ENCODE results near the gene YTHDC2.

The YTHDC2 gene

DNA sequence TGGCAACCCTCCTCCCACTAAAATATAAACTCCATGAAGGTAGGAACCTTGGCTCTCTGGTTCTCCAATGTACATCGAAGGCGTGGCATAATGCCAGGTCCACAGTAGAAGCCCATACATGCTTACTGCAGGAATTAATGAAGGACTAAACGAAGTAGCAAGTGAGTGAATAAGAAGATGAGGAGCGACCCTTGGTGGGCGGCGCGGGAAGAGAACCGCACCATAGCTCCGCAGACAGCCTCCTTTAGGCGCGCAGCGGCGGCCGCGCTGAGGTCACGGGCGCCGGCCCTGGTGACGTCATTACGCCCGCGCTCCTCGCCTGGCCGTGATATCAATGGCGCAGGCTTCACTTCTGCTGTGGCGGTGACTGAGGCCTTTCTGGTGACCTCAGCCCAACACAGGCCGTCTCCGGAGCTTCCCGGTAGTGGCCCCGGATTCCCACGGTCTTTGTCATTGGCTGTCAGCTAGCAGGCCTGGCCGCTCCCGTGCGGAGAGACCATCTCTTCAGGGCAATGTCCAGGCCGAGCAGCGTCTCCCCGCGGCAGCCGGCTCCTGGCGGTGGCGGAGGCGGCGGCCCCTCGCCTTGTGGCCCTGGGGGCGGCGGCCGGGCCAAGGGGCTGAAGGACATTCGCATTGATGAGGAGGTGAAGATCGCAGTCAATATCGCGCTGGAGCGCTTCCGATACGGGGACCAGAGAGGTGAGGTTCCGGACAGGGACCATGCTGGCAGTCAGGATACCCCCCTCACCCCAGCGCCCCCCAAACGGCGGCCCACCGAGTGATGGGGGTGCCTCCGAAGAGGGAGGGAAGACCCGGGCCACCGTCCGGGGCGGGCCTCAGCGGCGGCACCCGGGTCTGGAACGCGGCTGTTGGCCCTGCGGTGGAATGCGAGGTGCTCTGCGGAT is at the start of gene YTHDC2:
Gene YTHDC2 (plus strand): TSS at position 311 of the 905 bp plus-strand sequence. CDS start 202 bp downstream, at position 513.
- peak; percentile 76 to 87 (median 81) for DNase-seq

DNA sequence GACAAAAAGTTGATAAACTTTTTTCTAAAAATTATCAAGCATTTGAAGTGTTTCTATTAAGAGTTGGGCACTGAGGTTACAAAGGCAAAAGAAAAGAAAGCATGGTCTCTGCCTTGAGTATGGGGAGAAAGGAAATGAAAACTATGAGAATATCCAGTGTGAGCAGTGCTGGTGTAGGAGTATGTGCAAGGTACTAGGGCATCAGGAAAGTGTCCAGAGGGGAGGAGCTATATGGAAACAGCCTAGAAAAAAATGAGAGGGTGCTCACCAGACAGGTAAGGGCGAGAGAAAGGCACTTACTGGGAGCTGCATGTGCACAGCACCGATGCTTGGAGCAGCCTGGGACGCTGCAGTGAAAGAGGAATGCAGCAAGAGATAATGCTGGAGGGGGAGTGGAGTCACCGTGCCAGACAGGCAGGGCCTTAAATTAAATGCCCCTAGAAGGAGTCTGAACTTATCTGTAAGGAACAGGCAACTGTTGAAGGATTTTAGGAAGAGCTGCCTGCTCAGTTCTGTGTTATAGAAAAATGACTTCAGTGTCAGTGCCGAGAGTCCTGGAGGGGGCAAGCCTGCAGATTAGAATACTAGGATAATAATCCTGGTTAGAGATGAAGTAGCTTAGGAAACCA is 39.3 kb upstream of the YTHDC2 start:
- DNase-seq = no peak

DNA sequence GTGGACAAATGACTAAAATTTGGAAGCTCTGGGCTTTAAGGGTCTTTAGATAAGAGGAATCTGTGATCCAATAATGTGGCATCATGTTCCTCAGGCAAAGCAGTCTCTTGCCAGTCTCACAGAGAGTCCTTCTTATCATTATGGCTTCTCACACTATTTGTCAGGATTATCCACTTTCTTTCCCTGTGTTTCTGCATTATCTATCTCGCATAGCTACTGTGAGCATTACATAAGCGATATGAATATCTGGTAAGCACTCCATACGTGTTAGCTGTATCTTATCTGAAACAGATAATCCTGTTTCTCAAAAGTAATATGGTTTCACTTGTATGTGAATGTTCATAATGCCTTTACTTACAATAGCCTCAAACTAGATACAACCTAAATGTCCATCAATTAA is 34.8 kb upstream of the YTHDC2 start:
- no peak for DNase-seq

DNA sequence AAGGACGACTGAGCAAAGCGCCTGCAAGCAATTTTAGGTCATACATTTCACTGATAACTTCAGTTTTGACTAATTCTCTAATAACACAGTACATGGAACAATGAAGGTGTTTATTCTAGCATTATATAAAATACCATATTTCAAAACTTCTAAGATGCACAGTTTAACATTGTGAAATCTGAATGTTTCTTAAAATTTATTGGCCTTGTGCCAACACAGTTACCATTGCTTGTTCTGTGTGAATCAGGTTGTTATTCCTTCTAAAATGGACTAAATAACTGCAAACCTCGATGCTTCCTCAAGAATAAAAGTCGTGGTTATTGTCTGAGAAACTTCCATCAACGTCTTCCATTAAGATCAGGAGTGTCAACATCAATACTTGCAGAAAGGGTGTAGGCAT is 33.3 kb upstream of the YTHDC2 start:
- DNase-seq = no peak

DNA sequence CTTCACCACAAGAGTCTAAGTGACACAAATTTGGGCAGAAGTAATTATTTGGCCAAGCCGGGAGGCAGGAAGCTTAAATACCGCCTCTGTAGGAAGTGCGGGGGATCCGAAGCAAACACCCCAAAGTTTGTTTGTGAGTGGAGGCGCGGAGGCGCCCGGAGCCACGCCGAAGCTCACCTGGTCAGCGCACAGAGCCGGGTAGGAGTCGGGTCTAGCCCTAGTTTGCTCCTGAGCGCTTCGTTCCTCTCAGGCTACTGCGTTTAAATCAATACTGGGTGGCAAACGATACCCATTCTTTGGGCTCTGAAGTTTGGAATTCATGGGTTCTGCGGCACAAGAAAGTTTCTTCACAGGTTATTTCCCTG is 26.1 kb upstream of the YTHDC2 start:
- peak in 1 of 3 experiments; percentile 38 for DNase-seq

DNA sequence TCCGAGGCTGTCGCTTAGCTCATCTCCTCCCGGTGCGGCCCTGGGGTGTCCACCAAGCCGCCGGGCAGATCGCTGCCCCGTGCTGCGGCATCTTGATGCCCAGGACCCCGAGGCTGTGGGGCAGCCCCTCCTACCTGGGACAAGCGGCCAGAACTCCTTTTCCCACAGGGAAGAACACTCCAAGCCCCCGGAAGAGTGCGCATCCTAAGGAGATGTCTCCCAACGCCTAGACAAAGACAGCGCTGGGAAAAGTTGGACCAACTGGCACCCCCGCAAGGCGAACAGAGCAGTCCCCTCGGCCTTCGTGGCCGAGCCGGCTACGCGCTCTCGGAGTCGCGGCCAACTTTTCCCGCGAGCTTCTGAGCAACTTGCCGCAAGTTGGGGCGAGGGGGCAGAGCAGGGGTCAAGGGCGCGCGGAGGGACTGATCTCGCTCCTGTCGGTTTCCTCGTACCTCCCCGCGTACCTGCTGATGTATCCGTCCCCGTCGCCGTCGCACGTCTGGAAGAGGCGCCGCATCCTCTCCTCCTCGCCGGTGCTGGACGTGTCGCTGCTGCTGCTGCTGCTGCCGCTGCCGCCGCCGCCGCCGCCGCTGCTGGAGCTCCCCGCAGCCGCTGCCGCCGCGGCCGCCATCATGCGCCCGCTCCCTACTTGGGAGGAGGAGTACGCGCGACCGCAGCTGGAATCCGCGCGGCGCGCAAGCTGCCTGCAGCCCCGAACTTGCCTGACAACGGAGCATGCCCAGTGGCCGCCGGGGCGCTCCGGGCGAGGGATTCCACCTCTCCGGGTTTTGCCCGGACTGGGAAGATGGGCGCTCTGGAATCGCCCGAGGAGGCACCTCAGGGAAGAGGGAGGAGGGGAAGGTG is 25.5 kb upstream of the YTHDC2 start, which contains the start of gene MCC:
Gene MCC (minus strand): TSS at position 673 of the 864 bp plus-strand sequence.
- DNase-seq = peak; percentile 37 to 86 (median 82)

DNA sequence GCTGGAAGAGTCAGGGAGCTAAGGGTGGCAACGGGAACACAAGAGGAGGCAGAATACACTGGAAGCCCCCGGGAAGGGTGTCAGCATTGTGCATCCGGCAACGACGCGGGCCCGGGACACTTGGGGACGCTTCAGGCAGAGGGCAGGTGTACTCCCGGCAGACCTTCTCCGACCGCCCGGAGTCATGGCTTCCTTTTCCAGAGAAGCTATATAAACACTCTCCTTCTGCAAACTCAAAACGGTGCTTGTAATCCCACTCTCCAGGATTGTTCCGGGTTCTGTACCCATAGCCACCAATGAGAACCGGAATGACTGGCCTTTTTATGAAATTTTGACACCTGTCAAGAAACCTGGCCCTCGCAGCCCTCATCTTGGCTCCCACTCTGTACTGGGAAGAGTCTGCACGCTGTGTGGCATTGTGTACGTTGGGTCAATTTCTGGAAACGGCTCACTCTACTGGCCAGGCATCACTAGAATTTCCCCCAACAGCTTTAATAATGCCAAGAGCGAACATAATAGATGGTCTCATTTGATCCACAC is 24.8 kb upstream of the YTHDC2 start:
- DNase-seq = peak in 1 of 3 experiments; percentile 64

DNA sequence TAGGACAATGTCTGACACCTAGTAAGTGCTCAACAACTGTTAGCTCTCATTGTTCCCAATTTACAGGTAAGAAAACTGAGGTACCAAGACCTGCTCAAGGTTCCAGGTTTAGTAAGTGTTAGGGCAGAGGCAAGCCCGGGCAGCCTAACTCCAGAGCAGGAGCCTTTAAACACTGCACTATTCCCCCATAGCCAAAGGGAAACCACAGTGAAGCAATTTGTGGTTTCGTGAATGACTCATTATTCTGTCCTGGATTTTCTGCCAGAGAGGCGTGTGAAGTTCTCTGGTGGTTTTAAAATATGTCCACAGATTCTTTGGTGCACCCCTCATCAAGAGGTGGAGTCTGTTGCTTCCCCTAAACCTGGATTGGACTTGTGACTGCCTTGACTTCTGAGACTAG is 24.2 kb upstream of the YTHDC2 start:
- DNase-seq = no peak

DNA sequence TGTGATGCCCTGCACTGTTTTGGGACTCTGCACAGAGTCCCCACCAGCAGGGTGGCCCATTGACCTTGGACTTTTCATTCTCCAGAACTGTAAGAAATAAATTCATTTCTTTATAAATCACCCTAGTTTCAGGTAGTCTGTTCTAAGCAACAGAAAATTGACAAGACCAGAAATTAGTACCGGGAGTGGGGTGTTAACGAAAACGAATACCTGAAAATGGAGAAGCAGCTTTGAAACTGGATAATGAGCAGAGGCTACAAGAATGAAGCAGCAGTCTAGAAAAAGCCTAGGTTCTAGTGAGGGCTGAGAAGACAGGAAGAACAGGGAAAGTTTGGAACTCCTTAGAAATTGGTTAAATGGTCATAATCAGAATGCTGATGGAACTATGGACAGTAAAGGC is 23.2 kb upstream of the YTHDC2 start:
- DNase-seq = no peak

DNA sequence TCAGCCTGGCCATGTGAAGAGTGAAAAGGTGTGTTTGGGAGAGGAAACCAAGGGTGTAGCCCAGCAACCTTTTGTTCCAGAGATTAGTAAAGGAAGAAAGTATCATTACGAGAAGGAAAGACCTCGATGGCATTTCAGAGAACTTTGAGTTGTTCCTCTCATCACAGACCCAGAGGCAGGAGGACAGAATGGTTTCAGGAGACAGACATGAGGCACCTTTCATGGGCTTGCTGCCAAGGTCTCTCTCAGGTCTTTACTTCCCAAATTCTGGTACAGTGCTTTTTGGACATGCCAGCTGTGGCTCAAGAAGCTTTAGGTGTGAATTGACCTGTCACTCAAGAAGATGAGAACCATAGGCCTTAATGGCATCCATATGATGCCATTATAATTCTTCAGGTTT is 22.5 kb upstream of the YTHDC2 start:
- DNase-seq = no peak

DNA sequence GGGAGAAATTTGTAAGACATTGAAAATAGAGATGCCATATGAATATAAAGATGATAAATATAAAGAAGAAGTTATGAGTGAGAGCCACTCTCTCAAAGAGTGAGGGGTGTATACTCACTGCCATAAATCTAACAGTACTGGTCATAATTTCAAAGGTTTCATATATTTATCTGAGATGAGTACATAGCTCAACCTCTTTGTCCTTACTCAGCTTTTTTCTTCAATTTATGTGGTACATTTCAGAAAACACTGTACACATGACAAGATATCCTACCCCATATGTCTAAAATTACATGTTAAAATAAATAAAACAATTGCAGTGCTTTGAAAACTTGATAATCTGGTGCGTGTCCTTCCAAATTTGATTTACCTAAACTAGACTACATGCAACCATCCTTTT is 20.0 kb upstream of the YTHDC2 start:
- no peak for DNase-seq

DNA sequence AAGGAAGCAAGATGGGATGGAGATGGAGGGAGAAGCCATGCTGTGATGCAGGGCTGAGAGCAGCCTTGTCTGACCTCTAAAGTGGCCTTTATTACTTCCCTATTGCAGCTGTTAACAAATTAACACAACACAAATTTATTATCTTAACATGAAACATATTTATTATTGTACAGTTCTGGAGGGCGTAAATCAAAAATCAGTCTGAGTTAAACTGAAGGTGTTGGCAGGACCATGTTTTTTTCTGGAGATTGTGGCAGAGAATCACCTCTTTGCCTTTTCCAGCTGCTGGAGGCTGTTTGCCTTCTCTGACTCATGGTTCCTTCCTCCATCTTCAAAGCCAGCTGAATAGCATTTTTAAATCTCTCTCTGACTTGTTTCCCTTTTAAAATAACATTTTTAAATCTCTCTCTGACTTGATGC is 18.1 kb upstream of the YTHDC2 start:
- DNase-seq = peak in 1 of 3 experiments; percentile 10

DNA sequence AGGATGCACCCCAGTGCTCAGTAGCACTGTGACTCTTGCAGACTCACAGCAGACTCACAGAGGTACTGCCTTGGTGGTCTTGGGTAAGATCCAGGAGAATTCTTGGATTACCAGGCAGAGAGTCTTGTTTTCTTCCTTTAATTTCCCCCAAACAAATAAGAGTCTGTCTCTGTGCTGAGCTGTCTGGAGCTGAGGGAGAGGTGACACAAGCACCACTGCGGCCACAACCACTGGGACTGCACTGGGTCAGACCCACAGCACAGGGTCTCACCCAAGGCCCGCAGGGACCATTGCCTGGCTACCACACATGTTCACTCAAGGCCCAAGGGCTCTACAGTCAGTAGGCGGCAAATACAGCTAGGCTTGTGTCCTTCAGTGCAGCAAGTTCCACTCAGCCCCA is 11.4 kb upstream of the YTHDC2 start:
- no peak for DNase-seq

DNA sequence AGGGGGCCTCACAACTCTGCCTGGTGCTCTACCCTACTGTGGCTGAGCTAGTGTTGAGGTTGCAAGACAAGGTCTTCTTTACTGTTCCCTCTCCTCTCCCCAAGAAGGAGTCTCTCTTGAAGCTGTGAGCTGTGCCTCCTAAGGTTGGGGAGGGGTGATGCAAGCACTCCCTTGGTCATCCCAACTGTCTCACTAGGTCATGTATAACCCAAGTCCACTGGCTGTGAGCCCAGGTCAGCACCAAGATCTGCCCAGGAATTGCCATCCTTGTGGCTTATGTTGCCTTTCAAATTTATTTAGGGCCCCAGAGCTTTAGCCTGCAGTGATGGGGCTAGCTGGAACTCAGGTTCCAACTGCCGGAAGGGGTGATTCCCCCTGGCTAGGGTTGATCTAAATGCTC is 10.3 kb upstream of the YTHDC2 start:
- DNase-seq = no peak

DNA sequence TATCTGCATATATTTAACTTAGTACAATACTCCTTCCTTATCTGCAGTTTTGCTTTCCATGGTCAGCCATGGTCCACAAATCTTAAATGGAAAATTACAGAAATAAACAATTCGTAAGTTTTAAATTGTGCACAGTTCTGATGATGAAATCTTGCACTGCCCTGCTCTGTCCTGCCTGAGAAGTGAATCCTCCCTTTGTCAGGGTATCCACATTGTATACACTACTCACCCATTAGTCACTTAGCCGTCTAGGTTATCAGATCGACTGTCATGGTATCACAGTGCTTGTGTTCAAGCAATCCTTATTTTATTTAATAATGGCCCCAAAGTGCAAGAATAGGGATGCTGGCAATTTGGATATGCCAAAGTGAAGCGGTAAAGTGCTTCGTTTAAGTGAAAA is 8.3 kb upstream of the YTHDC2 start:
- DNase-seq = no peak

DNA sequence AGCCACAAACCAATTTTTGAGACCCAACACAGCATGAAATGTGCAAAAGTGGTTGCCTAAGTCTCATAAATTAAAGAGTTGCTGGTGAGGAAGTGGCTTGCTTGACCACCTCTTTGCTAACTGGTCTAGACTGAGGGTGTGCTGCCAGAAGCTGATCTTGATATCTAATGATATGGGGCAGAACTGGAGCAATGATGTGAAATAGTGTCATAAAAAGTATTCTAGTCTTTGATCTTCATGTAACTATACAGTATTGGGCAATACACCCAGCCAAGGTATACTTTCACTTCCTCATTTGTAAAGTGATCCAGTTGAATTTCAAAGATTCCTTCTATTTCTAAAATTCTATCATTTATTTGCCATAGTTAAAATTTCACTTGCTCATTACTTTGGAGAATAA is 5.9 kb upstream of the YTHDC2 start:
- DNase-seq = no peak

DNA sequence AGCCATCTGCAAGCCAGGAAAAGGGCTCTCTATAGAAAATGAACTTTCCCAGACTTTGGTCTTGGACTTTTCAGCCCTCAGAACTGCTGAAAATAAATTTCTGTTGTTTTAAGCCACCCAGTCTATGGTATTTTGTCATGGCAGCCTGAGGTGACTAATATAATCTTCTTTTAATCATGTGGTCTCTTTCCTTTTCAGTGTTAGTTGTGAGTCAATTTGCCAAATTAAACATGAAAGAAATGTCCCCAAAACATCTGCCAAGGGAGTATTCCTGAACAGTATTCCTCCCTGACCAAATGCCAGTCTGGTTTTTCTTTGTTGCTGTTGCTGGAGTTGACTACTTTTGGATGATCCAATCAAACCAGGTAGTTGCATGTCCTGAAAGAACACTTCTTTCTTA is 4.7 kb upstream of the YTHDC2 start:
- DNase-seq = no peak

DNA sequence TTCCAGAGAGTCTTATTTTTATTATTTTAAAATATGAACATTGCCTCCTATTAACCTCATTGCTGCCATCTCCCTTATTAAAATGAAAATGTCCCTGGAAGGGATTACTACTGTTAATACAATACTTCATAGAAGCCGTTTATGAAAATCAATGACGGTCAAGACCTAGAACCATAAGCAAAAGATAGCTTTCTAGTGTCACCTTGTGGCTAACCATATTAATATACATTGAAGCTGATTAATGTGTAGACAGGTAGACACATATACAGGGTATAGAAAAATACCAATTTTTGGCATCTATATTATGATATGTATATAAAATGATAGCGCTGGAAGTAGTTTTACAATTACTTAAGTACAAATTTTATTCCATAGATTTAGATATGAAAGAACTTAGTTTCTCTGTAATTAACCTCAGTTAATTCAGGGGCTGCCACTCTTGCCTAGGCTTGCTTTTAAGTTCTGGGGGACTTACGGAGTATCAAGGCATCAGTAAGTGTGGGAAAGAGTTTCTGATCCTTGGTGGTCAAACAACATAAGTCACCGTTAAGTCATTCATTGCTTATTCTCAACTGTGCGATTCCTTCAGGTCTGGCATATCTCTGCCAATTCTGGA is 2.5 kb upstream of the YTHDC2 start:
- peak in 1 of 3 experiments; percentile 60 for DNase-seq

DNA sequence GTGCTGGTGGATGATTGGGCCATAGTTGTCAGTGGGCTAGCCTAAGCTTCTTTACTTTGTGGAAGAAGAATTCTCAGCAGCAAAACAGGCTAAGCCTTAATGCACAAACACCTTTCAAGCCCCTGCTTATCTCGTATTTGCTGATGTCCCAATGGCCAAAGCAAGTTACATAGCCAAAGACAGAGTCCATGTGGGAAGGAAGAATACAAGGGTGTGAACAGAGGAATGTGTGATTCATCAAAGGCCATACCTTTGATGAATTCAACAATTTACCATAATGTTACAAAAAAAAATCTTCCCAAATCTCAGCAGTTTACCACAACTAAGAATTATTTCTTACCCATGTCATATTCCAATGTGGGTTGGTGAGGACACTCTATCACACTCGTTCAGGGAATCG is 1.2 kb upstream of the YTHDC2 start:
- no peak for DNase-seq

DNA sequence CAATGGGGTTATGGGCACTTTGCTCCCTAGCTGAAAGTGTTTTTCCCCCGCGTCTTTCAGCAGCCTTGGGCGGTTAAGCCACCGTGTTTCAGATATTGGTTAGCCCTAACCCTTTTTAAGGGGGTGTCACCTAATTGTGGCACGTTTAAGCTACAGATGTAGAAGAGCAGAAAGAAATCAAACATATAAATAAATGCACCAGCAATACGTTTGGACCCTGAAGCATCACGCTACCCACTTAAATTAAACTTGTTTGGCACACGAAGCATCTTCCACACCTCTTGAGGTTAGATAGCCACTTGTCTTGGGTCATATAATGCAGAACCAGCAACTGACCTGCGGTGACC is 768 bp downstream of the YTHDC2 start:
- peak in 1 of 3 experiments; percentile 14 for DNase-seq

DNA sequence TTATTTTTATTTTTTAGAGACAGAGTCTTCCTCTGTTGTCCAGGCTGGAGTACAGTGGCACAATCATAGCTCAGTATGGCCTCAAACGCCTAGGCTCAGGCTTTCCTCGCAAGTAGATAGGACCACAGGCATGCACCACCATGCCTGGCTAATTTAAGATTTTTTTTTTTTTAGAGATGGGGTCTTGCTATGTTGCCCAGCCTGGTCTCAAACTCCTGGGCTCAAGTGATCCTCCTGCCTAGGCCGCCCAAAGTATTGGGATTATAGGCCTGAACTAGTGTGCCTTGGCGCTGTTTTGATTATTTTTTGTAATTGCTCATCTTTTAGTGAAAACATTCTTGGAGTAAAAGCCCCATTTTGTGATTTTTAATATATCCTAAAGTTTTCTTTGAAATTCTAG is 5.4 kb downstream of the YTHDC2 start:
- no peak for DNase-seq

DNA sequence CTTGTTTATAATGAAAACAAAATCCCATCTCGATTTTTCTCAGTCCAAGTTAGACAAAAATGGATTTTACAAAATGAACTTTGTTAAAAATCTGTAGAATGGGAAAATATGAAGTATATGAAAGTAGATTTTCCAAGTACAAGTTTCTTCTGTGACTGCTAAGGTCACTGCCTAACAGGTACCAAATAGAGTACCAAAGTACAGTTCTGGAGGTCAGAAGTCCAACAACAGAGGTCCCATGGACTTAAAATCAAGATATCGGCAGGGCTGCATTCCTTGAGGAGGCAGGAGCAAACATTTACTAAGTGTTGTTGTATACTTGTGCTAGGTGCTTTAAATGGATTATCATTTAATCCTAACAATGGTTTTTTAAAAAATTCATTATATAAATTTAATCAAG is 5.9 kb downstream of the YTHDC2 start:
- DNase-seq = no peak

DNA sequence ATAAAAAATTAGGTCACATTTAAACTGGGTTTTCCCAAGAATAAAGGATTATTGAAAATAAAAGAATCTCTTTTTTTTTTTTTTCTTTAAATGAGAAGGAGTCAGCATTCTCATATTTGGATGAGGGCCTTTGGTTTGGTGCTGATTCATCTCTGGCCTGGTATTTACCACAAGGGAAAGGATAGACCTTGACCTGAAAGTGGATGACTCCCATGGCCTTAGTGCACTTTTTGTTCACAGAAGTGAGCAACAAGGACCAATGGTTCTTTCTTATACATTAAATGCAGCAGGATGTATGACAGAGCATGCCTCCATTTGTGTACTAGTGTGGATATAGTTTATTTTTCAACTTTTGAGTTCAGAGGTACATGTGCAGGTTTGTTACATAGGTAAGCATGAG is 6.9 kb downstream of the YTHDC2 start:
- no peak for DNase-seq
